GM12878 (cell line): Measurements from ENCODE around the gene ANKDD1B. TPM values are rescaled to one million over a fixed set of nuclear protein-coding genes. Genes with fewer than 3 reads are reported as not detected.
"Not testable (repeated sequence)": the region's sequence is repeated elsewhere in the genome, so short reads cannot be mapped to it uniquely, and the experiment has no call there.

Experiments
- ATAC-seq: fragments of 200-7000 bp; cut with Tn5 transposase; 3 replicates; pipeline ENCODE4 v1.9.1; 2020; ENCODE audit warnings: mild to moderate bottlenecking, moderate library complexity
- BruUV-seq: library from RNA; stranded (reverse); fragments of 400-500 nt; replicated peaks from 2 replicates; lab custom pipeline; 2021; lab: Mats Ljungman, UMichigan
- CTCF ChIA-PET: fragments of 300-600 bp; sonication (Branson Sonifier 250); formaldehyde crosslinking; extraction: SDS; loops from one replicate; lab custom pipeline; 2021; ENCODE audit warnings: inconsistent platforms; lab: Yijun Ruan, JAX
- POLR2A ChIA-PET: fragments of 350-600 bp; formaldehyde crosslinking; extraction: SDS; loops from one replicate; lab custom pipeline; 2021; ENCODE audit warnings: inconsistent platforms; lab: Charles Lee
- RAD21 ChIA-PET: fragments of 300-600 bp; sonication (Branson Sonifier 250); formaldehyde crosslinking; loops from one replicate; lab custom pipeline; 2023; ENCODE audit warnings: antibody characterized with exemption; ENCODE audit not compliant: unreplicated experiment; lab: Charles Lee
- SMC1A ChIA-PET: fragments of 300-600 bp; sonication (Branson Sonifier 250); formaldehyde crosslinking; loops from one replicate; lab custom pipeline; 2023; ENCODE audit not compliant: unreplicated experiment, uncharacterized antibody; lab: Charles Lee
- DNase-seq: peaks from one replicate; pipeline ENCODE4 v3.0.0-alpha.2; 2011; ENCODE audit warnings: low read depth, low spot score
- FAIRE-seq: peaks from 3 replicates; lab custom pipeline; 2011; peaks lifted over from hg19 to GRCh38; lab: Jason Lieb, UNC
- H2AFZ ChIP-seq: 2 replicates; pipeline ENCODE4 v1.6.0; 2011; ENCODE audit warnings: low read depth, low read length, control low read depth; ENCODE audit not compliant: control insufficient read depth
- H3K27ac ChIP-seq: 2 replicates; pipeline ENCODE4 v1.5.1; 2011; ENCODE audit warnings: control low read depth; ENCODE audit not compliant: control insufficient read depth, insufficient read depth
- H3K27me3 ChIP-seq, 2 experiments: replicated peaks in 1 of 2; 2 replicates each; pipeline versions ENCODE4 v1.6.0 to v1.6.1; 2011; ENCODE audit warnings: low read length in 1 of 2; ENCODE audit not compliant: control insufficient read depth in 2 of 2, insufficient read depth in 2 of 2
- H3K36me3 ChIP-seq, 2 experiments: 2 replicates each; pipeline ENCODE4 v1.5.1; 2011; ENCODE audit warnings: low read length in 1 of 2; ENCODE audit not compliant: control insufficient read depth in 2 of 2, insufficient read depth in 2 of 2
- H3K4me1 ChIP-seq: 2 replicates; pipeline ENCODE4 v1.6.1; 2011; ENCODE audit warnings: mild to moderate bottlenecking, low read length, moderate library complexity, mixed read lengths; ENCODE audit not compliant: control insufficient read depth, insufficient read depth
- H3K4me2 ChIP-seq: 2 replicates; pipeline ENCODE4 v1.6.0; 2011; ENCODE audit warnings: control low read depth; ENCODE audit not compliant: control insufficient read depth, insufficient read depth
- H3K4me3 ChIP-seq: fragments of 200-600 bp; sonication (generic); 2 replicates; pipeline ENCODE4 v1.5.1; 2016
- H3K79me2 ChIP-seq: 2 replicates; pipeline ENCODE4 v1.6.0; 2011; ENCODE audit warnings: low read length; ENCODE audit not compliant: control insufficient read depth, insufficient read depth
- H3K9ac ChIP-seq: 2 replicates; pipeline ENCODE4 v1.8.0; 2011; ENCODE audit warnings: low read length, control low read depth, mixed read lengths; ENCODE audit not compliant: control insufficient read depth, insufficient read depth
- H3K9me3 ChIP-seq: replicated peaks from 3 replicates; pipeline ENCODE4 v1.5.1; 2011; ENCODE audit warnings: mild to moderate bottlenecking, low read length; ENCODE audit not compliant: control insufficient read depth, insufficient read depth
- H4K20me1 ChIP-seq: 2 replicates; pipeline ENCODE4 v1.6.0; 2011; ENCODE audit not compliant: control insufficient read depth, insufficient read depth
- SKIL ChIP-seq: fragments of 450-650 bp; IDR thresholded peaks from 2 replicates; pipeline ENCODE4 v1.6.1; 2017; ENCODE audit warnings: mild to moderate bottlenecking, low read depth, inconsistent platforms; ENCODE audit not compliant: poor library complexity, severe bottlenecking
- SMAD1 ChIP-seq: fragments of 450-650 bp; IDR thresholded peaks from 2 replicates; pipeline ENCODE4 v1.6.1; 2018; ENCODE audit warnings: mild to moderate bottlenecking, low read depth; ENCODE audit not compliant: partially characterized antibody
- TARDBP ChIP-seq: IDR thresholded peaks from 2 replicates; pipeline ENCODE4 v1.6.1; 2016; ENCODE audit warnings: borderline replicate concordance
- WGBS: methylation state at CpG from one replicate; pipeline ENCODE4 v1.1.6; 2016; ENCODE audit warnings: low lambda C conversion rate; ENCODE audit not compliant: insufficient replicate concordance, insufficient coverage; ENCODE audit errors: missing lambda C conversion rate; 5-methylcytosine and 5-hydroxymethylcytosine counted together
- in situ Hi-C: fragments of 300-500 bp; cut with MboI; formaldehyde crosslinking; loops from 9 replicates; pipeline ENCODE4 v1.14.3; 2018; ENCODE audit warnings: mixed read lengths
- intact Hi-C: fragments of 100-400 bp; cut with micrococcal nuclease; formaldehyde crosslinking; loops from one replicate; pipeline ENCODE4 v1.14.2; 2022; ENCODE audit not compliant: unreplicated experiment
- polyA plus RNA-seq, 11 experiments: library from polyadenylated mRNA; depleted of rRNA in 4 of 11; unstranded in 6 of 11; stranded (reverse) in 5 of 11; fragments of >200 nt; fragmentation: Nextera tagmentation in 4 of 11; fragmentation: Illumina TruSeq in 1 of 11; extraction: Ambion mirVana in 4 of 11; extraction: Trizol in 1 of 11; gene quantifications; 1 replicate in 1 of 11; 2 replicates in 10 of 11; pipeline versions ENCODE4 v1.2.1 to v1.2.3, GENCODE V29; 2011 to 2016; ENCODE audit warnings: inconsistent platforms in 2 of 11, missing spikeins in 2 of 11, low read depth in 1 of 11
- total RNA-seq, 4 experiments: library from RNA; depleted of rRNA in 3 of 4; stranded (reverse); fragments of >200 nt in 3 of 4; fragmentation: Illumina TruSeq in 1 of 4; extraction: Trizol in 1 of 4; gene quantifications; 2 replicates each; pipeline versions ENCODE4 v1.2.1 to v1.2.3, GENCODE V29; 2013 to 2021

The ANKDD1B gene
- total and polyA plus RNA-seq, 10 of the 15 experiments (the other 5 are each of a cell fraction or from before 2014, with no cell fraction given) = 0.34 to 2.4 (median 0.80) TPM

GRCh38 chr5:75574791-75575190 lies 36.5 kb upstream of the ANKDD1B start:
- DNase-seq (no peak), ATAC-seq (no peak; the same call in 2 of the 3 replicates), FAIRE-seq (no peak)
- Histone ChIP-seq H3K27ac (peak overlapping the region; percentile 84), H3K4me3 (peak overlapping the region; percentile 40; the same call in 1 of the 2 replicates), H3K36me3 (peaks cover 0 to 15% of the 10 kb centered on the region in 2 experiments; a peak in 3 of 4 replicates), H3K9ac (peak overlapping the region; percentile 48), H2AFZ (no peak overlapping the region; the same call in 1 of the 2 replicates), H3K27me3 (no peaks in the 10 kb centered on the region), H4K20me1 (no peaks in the 10 kb centered on the region), H3K79me2 (peaks cover 3% of the 10 kb centered on the region), H3K9me3 (peaks cover 4% of the 10 kb centered on the region; the same call in 2 of the 3 replicates), H3K4me2 (peak overlapping the region; percentile 77), H3K4me1 (peaks cover 15% of the 10 kb centered on the region)
- ChIA-PET SMC1A (interaction anchor here (0.8 to 6.2 kb wide), 19 partner anchors 8 to 238 kb away, joined by 3 to 98 read pairs (median 6); partner anchors contain the start of genes CERT1, HMGCR and POLK), POLR2A (interaction anchor here (1.0 to 3.9 kb wide), 8 partner anchors 8 to 238 kb away, joined by 3 to 50 read pairs (median 6); partner anchors contain the start of genes CERT1, HMGCR and POLK), RAD21 (interaction anchor here (1.1 to 7.3 kb wide), 12 partner anchors 8 to 238 kb away, joined by 3 to 115 read pairs (median 7); partner anchors contain the start of genes CERT1, HMGCR and POLK), CTCF (interaction anchor here (1.3 to 3.1 kb wide), 7 partner anchors 9 to 106 kb away, joined by 3 to 16 read pairs (median 8); partner anchors contain the start of gene POLK)
- BruUV-seq = TSS peak; percentile 90
- no peak for TF ChIP-seq TARDBP
- peak; percentile 69 for TF ChIP-seq SKIL
- peak; percentile 95 for TF ChIP-seq SMAD1
- 1% methylated on average over 3 of the region's 3 CpGs for WGBS
- in situ Hi-C loops (no loop called here), intact Hi-C loops (loop anchor here (1.0 to 5.0 kb wide), 2 partner anchors 8 to 237 kb away; partner anchors contain the start of gene HMGCR)

GRCh38 chr5:75578280-75578679 lies 33.0 kb upstream of the ANKDD1B start:
- DNase-seq, H4K20me1 ChIP-seq, H3K9me3 ChIP-seq, H3K4me2 ChIP-seq, H3K9ac ChIP-seq, BruUV-seq, H3K4me3 ChIP-seq, FAIRE-seq, H2AFZ ChIP-seq, ATAC-seq, H3K27me3 ChIP-seq, H3K27ac ChIP-seq, H3K4me1 ChIP-seq, in situ Hi-C loops, H3K79me2 ChIP-seq, CTCF ChIA-PET: not testable (repeated sequence)
- intact Hi-C loops = loop anchor here (5.0 kb wide), 1 partner anchor 241 kb away; the partner anchor contains the start of gene HMGCR
- peaks cover 0 to 20% of the 10 kb centered on the region in 2 experiments for H3K36me3 ChIP-seq
- ChIA-PET SMC1A (interaction anchor here (0.8 to 6.2 kb wide), 10 partner anchors 9 to 227 kb away, joined by 3 to 98 read pairs (median 8); partner anchors contain the start of genes CERT1 and POLK), RAD21 (interaction anchor here (1.8 to 7.3 kb wide), 2 partner anchors 62 to 67 kb away, joined by 4 to 115 read pairs; partner anchors contain the start of genes CERT1 and POLK), POLR2A (interaction anchor here (1.0 to 3.8 kb wide), 2 partner anchors 12 to 66 kb away, joined by 4 to 50 read pairs; partner anchors contain the start of gene POLK)
- 98% methylated on average over 8 of the region's 8 CpGs for WGBS
